ENCODE results near the gene TRAF1.

The TRAF1 gene

GRCh38 chr9:120865809-120866208 lies 60.8 kb downstream of the TRAF1 start:
- DNase-seq = no peak

- no peak for DNase-seq
Observed at GRCh38 chr9:120865176-120865575, 61.4 kb downstream of the TRAF1 start.

- DNase-seq = no peak
Observed at GRCh38 chr9:120864719-120865118, 61.9 kb downstream of the TRAF1 start.

GRCh38 chr9:120863833-120864232 lies 62.8 kb downstream of the TRAF1 start:
- no peak for DNase-seq

GRCh38 chr9:120862452-120862851 lies 64.1 kb downstream of the TRAF1 start:
- no peak for DNase-seq

GRCh38 chr9:120861935-120862334 lies 64.7 kb downstream of the TRAF1 start:
- no peak for DNase-seq

GRCh38 chr9:120860083-120860482 lies 66.5 kb downstream of the TRAF1 start:
- no peak for DNase-seq

- DNase-seq = no peak
Observed at GRCh38 chr9:120859361-120859760, 67.2 kb downstream of the TRAF1 start.

- DNase-seq = no peak
Observed at GRCh38 chr9:120857902-120858301, 68.7 kb downstream of the TRAF1 start.

- DNase-seq = no peak
Observed at GRCh38 chr9:120857481-120857880, 69.1 kb downstream of the TRAF1 start.

- DNase-seq = peak; percentile 3
Observed at GRCh38 chr9:120856700-120857099, 69.9 kb downstream of the TRAF1 start.

GRCh38 chr9:120855827-120856670 lies 70.5 kb downstream of the TRAF1 start:
- no peak for DNase-seq

- no peak for DNase-seq
Observed at GRCh38 chr9:120854596-120855327, 71.8 kb downstream of the TRAF1 start.

- DNase-seq = no peak
Observed at GRCh38 chr9:120853198-120853597, 73.4 kb downstream of the TRAF1 start.

All from NCI-H2171 (cell line).